SK-N-SH treated with all-trans-retinoic acid at 6 μM for 48 hours (cell line): ENCODE measurements around the gene UBQLN4.

ENCODE experiments used
- ATAC-seq: fragments of 200-7000 bp; cut with Tn5 transposase; 3 replicates; pipeline ENCODE4 v1.9.1; 2020; ENCODE audit warnings: mild to moderate bottlenecking, moderate library complexity
- ARNTL ChIP-seq: fragments of 450-650 bp; formaldehyde crosslinking; IDR thresholded peaks from 2 replicates; pipeline ENCODE4 v1.5.0; 2020; ENCODE audit warnings: low read depth, mild to moderate bottlenecking, moderate library complexity, borderline replicate concordance
- BACH2 ChIP-seq: fragments of 250-450 bp; sonication (Bioruptor Pico); IDR thresholded peaks from 2 replicates; pipeline ENCODE4 v1.9.0; 2021; ENCODE audit warnings: mild to moderate bottlenecking, borderline replicate concordance
- CREB5 ChIP-seq: fragments of 250-450 bp; sonication (Bioruptor Pico); IDR thresholded peaks from 2 replicates; pipeline ENCODE4 v1.5.1; 2020; ENCODE audit warnings: low read depth, mild to moderate bottlenecking, moderate library complexity
- CSDC2 ChIP-seq: fragments of 250-450 bp; sonication (Bioruptor Pico); IDR thresholded peaks from 2 replicates; pipeline ENCODE4 v1.5.0; 2020; ENCODE audit warnings: mild to moderate bottlenecking, moderate library complexity
- CSRNP3 ChIP-seq: fragments of 250-450 bp; sonication (Bioruptor Pico); IDR thresholded peaks from 2 replicates; pipeline ENCODE4 v1.5.1; 2021; ENCODE audit warnings: mild to moderate bottlenecking, moderate library complexity
- ESRRG ChIP-seq: fragments of 250-450 bp; sonication (Bioruptor Pico); IDR thresholded peaks from 2 replicates; pipeline ENCODE4 v1.6.1; 2021; ENCODE audit warnings: mild to moderate bottlenecking
- GLIS3 ChIP-seq: fragments of 250-450 bp; sonication (Bioruptor Pico); IDR thresholded peaks from 2 replicates; pipeline ENCODE4 v1.5.0; 2020; ENCODE audit warnings: mild to moderate bottlenecking, moderate library complexity
- ISL1 ChIP-seq: fragments of 250-450 bp; sonication (Bioruptor Pico); IDR thresholded peaks from 2 replicates; pipeline ENCODE4 v2.1.2; 2022; ENCODE audit warnings: mild to moderate bottlenecking, moderate library complexity
- OSR1 ChIP-seq: fragments of 250-450 bp; sonication (Bioruptor Pico); IDR thresholded peaks from 2 replicates; pipeline ENCODE4 v1.8.0; 2022; ENCODE audit warnings: moderate library complexity, mild to moderate bottlenecking, inconsistent platforms
- PATZ1 ChIP-seq: fragments of 250-450 bp; sonication (Bioruptor Pico); IDR thresholded peaks from 2 replicates; pipeline ENCODE4 v1.8.0; 2020; ENCODE audit warnings: mild to moderate bottlenecking, moderate library complexity, borderline replicate concordance
- POU6F1 ChIP-seq: fragments of 250-450 bp; sonication (Bioruptor Pico); IDR thresholded peaks from 2 replicates; pipeline ENCODE4 v1.8.0; 2021; ENCODE audit warnings: low read depth, mild to moderate bottlenecking, moderate library complexity, borderline replicate concordance
- PPARA ChIP-seq: fragments of 250-450 bp; sonication (Bioruptor Pico); IDR thresholded peaks from 2 replicates; pipeline ENCODE4 v1.5.0; 2020; ENCODE audit warnings: mild to moderate bottlenecking, borderline replicate concordance
- RARB ChIP-seq: fragments of 250-450 bp; sonication (Bioruptor Pico); IDR thresholded peaks from 2 replicates; pipeline ENCODE4 v1.8.0; 2021; ENCODE audit warnings: mild to moderate bottlenecking, moderate library complexity
- TCF4 ChIP-seq: fragments of 250-450 bp; sonication (Bioruptor Pico); IDR thresholded peaks from 2 replicates; pipeline ENCODE4 v1.8.0; 2021; ENCODE audit warnings: mild to moderate bottlenecking, moderate library complexity, borderline replicate concordance
- TOX ChIP-seq: fragments of 250-450 bp; sonication (Bioruptor Pico); IDR thresholded peaks from 2 replicates; pipeline ENCODE4 v1.8.0; 2021; ENCODE audit warnings: mild to moderate bottlenecking, moderate library complexity, borderline replicate concordance
- TSHZ2 ChIP-seq: fragments of 250-450 bp; sonication (Bioruptor Pico); IDR thresholded peaks from 2 replicates; pipeline ENCODE4 v1.5.0; 2020; ENCODE audit warnings: mild to moderate bottlenecking, moderate library complexity
- ZC3H10 ChIP-seq: fragments of 250-450 bp; sonication (Bioruptor Pico); IDR thresholded peaks from 2 replicates; pipeline ENCODE4 v1.5.1; 2021; ENCODE audit warnings: mild to moderate bottlenecking, moderate library complexity
- ZFP3 ChIP-seq: fragments of 250-450 bp; sonication (Bioruptor Pico); IDR thresholded peaks from 2 replicates; pipeline ENCODE4 v1.5.0; 2020; ENCODE audit warnings: mild to moderate bottlenecking, moderate library complexity
- ZFP30 ChIP-seq: fragments of 450-650 bp; formaldehyde crosslinking; IDR thresholded peaks from 2 replicates; pipeline ENCODE4 v1.5.0; 2022; ENCODE audit warnings: mild to moderate bottlenecking, moderate library complexity
- ZNF565 ChIP-seq: fragments of 450-650 bp; formaldehyde crosslinking; conservative IDR thresholded peaks from 2 replicates; pipeline ENCODE4 v1.5.0; 2020; ENCODE audit warnings: low read depth, mild to moderate bottlenecking, moderate library complexity
- ZNF70 ChIP-seq: fragments of 450-650 bp; formaldehyde crosslinking; IDR thresholded peaks from 2 replicates; pipeline ENCODE4 v1.5.0; 2020; ENCODE audit warnings: mild to moderate bottlenecking, moderate library complexity

The UBQLN4 gene

GRCh38 chr1:156100205-156100995 is 46.8 kb upstream of the UBQLN4 start:
- no peak for ATAC-seq
- TF ChIP-seq TCF4 (CRISPR knock-in tag) (no peak), TOX (no peak), BACH2 (CRISPR knock-in tag) (no peak), CREB5 (CRISPR knock-in tag) (no peak), ESRRG (CRISPR knock-in tag) (no peak), GLIS3 (CRISPR knock-in tag) (no peak), POU6F1 (CRISPR knock-in tag) (no peak), RARB (no peak), ZFP30 (CRISPR knock-in tag) (no peak), OSR1 (CRISPR knock-in tag) (no peak), ZNF565 (no peak), ZFP3 (CRISPR knock-in tag) (no peak), CSRNP3 (CRISPR knock-in tag) (no peak), CSDC2 (CRISPR knock-in tag) (no peak), PATZ1 (no peak), PPARA (CRISPR knock-in tag) (no peak), ISL1 (no peak), ZNF70 (CRISPR knock-in tag) (no peak)

- TF ChIP-seq TOX (no peak), GLIS3 (CRISPR knock-in tag) (no peak), ESRRG (CRISPR knock-in tag) (no peak), TSHZ2 (CRISPR knock-in tag) (no peak), ZNF565 (no peak)
- ATAC-seq, result no peak
These were observed 45.7 kb upstream of the UBQLN4 start for GRCh38 chr1:156099282-156099681.

- no peak for ATAC-seq
- no peak for TF ChIP-seq RARB
- no peak for TF ChIP-seq ESRRG (CRISPR knock-in tag)
- TF ChIP-seq ZFP30 (CRISPR knock-in tag), result no peak
- TF ChIP-seq ZNF565, result no peak
- no peak for TF ChIP-seq ZFP3 (CRISPR knock-in tag)
- no peak for TF ChIP-seq CREB5 (CRISPR knock-in tag)
- TF ChIP-seq ARNTL (CRISPR knock-in tag), result no peak
- no peak for TF ChIP-seq PATZ1
- TF ChIP-seq PPARA (CRISPR knock-in tag), result no peak
- TF ChIP-seq ZC3H10 (CRISPR knock-in tag), result no peak
- no peak for TF ChIP-seq POU6F1 (CRISPR knock-in tag)
- no peak for TF ChIP-seq ISL1
- no peak for TF ChIP-seq CSDC2 (CRISPR knock-in tag)
- TF ChIP-seq GLIS3 (CRISPR knock-in tag), result no peak
- TF ChIP-seq TCF4 (CRISPR knock-in tag), result no peak
These were observed 45.2 kb upstream of the UBQLN4 start for GRCh38 chr1:156098784-156099183.
